Measurements from ENCODE around the gene ZNF469. TPM values are rescaled to one million over a fixed set of nuclear protein-coding genes. Genes with fewer than 3 reads are reported as not detected.
A peak's percentile ranks its signal among the peaks of the same experiment; 100 is the strongest.

The ZNF469 gene
- total and polyA plus RNA-seq, 11 donors: 0.48 to 2.8 (median 1.00) TPM

DNA sequence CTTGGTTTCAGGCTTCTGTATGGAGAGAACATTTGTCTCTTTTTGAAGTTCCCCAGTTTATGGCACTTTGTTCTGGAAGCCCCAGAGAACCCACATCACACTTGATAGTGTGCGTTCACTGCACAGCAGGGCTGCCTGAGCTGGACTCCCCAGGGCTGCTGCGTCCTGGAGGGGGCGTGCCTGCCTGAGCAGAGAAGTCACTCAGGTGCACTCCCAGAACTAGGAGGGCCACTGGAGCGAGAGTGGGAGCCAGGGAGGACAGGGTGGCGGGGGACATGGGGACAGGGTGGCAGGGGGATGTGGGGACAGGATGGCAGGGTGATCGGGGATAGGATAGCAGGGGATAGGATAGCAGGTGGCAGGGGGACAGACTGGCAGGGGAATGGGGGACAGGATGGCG lies 43.9 kb upstream of the ZNF469 start:
- WGBS, 4 donors: 79 to 83% (median 80%) methylated on average over 4 to 7 of the region's 7 CpGs

DNA sequence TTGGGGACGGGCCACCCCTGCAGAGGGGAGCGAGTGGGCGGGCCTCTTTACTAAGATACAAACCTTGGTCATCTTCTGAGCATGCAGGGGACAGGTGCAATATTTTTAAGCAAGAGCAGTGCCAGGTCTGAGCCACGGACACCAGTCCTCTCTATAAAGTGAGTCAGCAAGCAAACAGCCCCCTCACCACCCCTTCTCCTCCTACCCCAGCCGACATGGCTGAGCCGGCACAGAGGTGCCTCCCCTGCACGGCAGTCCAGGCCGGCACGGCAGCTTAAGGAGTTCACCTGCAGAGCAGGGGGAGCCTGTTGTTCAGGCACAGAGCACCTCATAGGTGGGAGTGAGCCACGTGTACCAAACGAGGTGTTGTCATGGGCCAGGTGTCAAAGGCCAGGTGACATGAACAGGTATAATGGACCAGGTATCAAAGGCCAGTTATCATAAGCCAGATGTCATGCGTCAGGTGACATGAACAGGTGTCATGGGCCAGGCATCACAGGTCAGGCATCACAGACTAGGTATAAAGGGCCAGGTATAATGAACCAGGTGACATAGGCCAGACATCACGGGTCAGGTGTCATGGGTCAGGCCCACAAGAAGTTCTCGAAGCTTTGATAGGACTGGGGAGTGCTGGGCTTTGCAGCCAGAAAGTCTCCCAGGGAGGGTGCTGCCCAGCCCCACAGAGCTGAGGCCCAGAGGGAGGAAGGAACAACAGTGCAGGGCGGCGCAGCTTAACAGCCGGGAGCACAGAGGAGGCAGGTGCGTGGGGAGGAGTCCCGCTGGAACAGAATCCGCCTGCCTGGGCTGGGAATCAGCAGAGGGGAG lies 42.6 kb upstream of the ZNF469 start:
- intact Hi-C loops (cut with DNase I): no loop called here
- peak in 1 of 5 donors; percentile 21 for DNase-seq

More for the DNA sequence above, 43.9 kb upstream of the ZNF469 start:
- Histone ChIP-seq H3K36me3 (no peaks in the 10 kb centered on the region), H3K9me3 (peaks cover 0 to 7% (median 0%) of the 10 kb centered on the region in 12 donors), H3K4me1 (no peaks in the 10 kb centered on the region), H3K27me3 (no peaks in the 10 kb centered on the region), H3K4me3 (no peak overlapping the region), H3K27ac (no peak overlapping the region)
- DNase-seq (peak in 1 of 5 donors; percentile 51), ATAC-seq (no peak)
- intact Hi-C loops (cut with DNase I): no loop called here
- no peak for TF ChIP-seq POLR2A (IDR thresholded peaks at IDR 0.05)
- TF ChIP-seq, protein P1, sequence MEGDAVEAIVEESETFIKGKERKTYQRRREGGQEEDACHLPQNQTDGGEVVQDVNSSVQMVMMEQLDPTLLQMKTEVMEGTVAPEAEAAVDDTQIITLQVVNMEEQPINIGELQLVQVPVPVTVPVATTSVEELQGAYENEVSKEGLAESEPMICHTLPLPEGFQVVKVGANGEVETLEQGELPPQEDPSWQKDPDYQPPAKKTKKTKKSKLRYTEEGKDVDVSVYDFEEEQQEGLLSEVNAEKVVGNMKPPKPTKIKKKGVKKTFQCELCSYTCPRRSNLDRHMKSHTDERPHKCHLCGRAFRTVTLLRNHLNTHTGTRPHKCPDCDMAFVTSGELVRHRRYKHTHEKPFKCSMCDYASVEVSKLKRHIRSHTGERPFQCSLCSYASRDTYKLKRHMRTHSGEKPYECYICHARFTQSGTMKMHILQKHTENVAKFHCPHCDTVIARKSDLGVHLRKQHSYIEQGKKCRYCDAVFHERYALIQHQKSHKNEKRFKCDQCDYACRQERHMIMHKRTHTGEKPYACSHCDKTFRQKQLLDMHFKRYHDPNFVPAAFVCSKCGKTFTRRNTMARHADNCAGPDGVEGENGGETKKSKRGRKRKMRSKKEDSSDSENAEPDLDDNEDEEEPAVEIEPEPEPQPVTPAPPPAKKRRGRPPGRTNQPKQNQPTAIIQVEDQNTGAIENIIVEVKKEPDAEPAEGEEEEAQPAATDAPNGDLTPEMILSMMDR (IDR thresholded peaks at IDR 0.05): no peak

DNA sequence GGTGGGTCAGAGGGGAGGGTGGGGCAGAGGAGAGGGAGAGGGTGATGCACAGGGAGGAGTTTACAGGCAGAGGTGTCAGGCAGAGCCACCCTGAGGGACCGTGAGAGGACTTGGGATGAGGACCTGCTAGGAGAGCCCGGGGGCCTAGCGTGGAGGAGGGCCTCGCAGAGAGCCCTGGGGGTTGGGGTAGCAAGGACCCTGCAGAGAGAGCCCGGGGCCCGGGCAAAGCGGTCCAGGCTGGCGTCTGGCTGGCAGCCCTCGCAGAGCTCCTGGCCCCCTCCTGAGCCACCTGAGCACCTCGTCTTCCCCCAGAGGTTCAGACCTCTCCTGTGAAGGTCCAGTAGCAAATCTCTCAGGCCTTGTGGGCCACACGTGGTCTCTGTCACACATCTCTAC lies 42.0 kb upstream of the ZNF469 start:
- Histone ChIP-seq H3K4me1 (no peaks in the 10 kb centered on the region), H3K27ac (no peak overlapping the region), H3K4me3 (no peak overlapping the region), H3K9me3 (peaks cover 0 to 7% (median 0%) of the 10 kb centered on the region in 12 donors), H3K27me3 (no peaks in the 10 kb centered on the region), H3K36me3 (no peaks in the 10 kb centered on the region)
- TF ChIP-seq POLR2A (IDR thresholded peaks at IDR 0.05): no peak
- TF ChIP-seq, protein P1 (IDR thresholded peaks at IDR 0.05): no peak
- no peak for DNase-seq
- ATAC-seq: no peak
- intact Hi-C loops (cut with DNase I): no loop called here
- WGBS, 4 donors: 79 to 84% (median 83%) methylated on average over 11 of the region's 11 CpGs

More for the DNA sequence above, 42.6 kb upstream of the ZNF469 start:
- Histone ChIP-seq H3K4me1 (no peaks in the 10 kb centered on the region), H3K27ac (no peak overlapping the region), H3K36me3 (no peaks in the 10 kb centered on the region), H3K4me3 (no peak overlapping the region), H3K9me3 (peaks cover 0 to 7% (median 0%) of the 10 kb centered on the region in 12 donors), H3K27me3 (no peaks in the 10 kb centered on the region)
- 65 to 76% (median 70%) methylated on average over 20 of the region's 20 CpGs for WGBS, 4 donors
- no peak for TF ChIP-seq POLR2A (IDR thresholded peaks at IDR 0.05)
- TF ChIP-seq, protein P1 (IDR thresholded peaks at IDR 0.05): no peak
- no peak for ATAC-seq

DNA sequence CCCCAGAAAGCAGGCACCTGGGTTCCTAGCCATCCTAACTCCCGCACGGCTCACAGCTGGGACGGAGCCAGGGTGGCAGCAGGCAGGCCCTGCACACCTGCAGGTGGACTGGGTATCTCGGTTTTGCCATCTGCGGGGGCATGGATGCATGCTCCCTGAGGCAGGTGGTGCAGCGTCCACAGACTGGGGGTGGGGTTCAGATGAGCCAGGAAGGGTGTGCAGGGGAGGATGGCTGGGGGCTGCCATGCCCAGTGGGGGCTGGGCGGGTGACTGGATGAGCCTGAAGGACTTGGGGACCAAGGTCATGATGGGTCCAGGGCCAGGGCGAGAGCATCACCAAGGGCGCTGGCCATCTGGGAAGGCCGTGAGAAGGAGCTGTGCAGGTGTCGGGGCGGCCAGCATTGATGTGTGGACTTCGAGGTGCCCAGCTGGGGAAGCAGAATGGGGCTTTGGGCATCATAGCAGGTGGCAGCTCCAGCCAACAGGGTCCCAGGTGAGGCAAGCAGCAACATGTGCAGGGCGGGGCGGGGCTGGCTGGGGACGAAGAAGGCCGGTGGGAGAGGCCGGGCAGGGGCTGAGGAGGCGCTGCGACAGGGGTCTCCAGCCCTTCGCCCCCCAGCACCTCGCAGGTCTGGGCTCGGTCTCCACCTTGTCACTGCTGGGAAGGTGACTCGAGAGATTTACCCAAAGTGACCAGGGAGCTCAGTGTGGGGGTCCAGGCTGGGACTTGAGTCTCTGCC lies 41.0 kb upstream of the ZNF469 start:
- no peak overlapping the region for H3K4me3 ChIP-seq
- 90 to 93% (median 92%) methylated on average over 24 of the region's 24 CpGs for WGBS, 4 donors
- H3K27me3 ChIP-seq: no peaks in the 10 kb centered on the region
- H3K4me1 ChIP-seq: no peaks in the 10 kb centered on the region
- no peaks in the 10 kb centered on the region for H3K36me3 ChIP-seq
- DNase-seq (peak in 2 of 5 donors; percentile 11 to 51), ATAC-seq (no peak)
- H3K27ac ChIP-seq: no peak overlapping the region
- H3K9me3 ChIP-seq: peaks cover 0 to 7% (median 0%) of the 10 kb centered on the region in 12 donors
- intact Hi-C loops (cut with DNase I): no loop called here
- no peak for TF ChIP-seq POLR2A (IDR thresholded peaks at IDR 0.05)
- TF ChIP-seq, protein P1 (IDR thresholded peaks at IDR 0.05): no peak

Data from heart left ventricle (tissue), 16 donors.